Right ventricle myocardium inferior (tissue), 1 donor: ENCODE data around the gene DDTL. TPM values are rescaled to one million over a fixed set of nuclear protein-coding genes. Genes with fewer than 3 reads are reported as not detected.
"Not testable (repeated sequence)": the region's sequence is repeated elsewhere in the genome, so short reads cannot be mapped to it uniquely, and the experiment has no call there.

Experiments
- ATAC-seq: fragments of 200-7000 bp; cut with Tn5 transposase; one replicate; pipeline ENCODE4 v1.9.1; 2020; ENCODE audit warnings: mild to moderate bottlenecking, moderate library complexity
- DNase-seq: peaks from one replicate; pipeline ENCODE4 v3.0.0; 2021; ENCODE audit errors: missing footprints
- intact Hi-C: fragments of 100-400 bp; cut with DNase I; formaldehyde crosslinking; loops from one replicate; pipeline ENCODE4 v1.11.0; 2022
- total RNA-seq: library from RNA; stranded (reverse); fragmentation: NEBNext Ultra II Directional; extraction: Animal tissue kit (Norgen Biotek cat#: 25700); gene quantifications from one replicate; pipeline ENCODE4 v1.2.1, GENCODE V29; 2021
- donor health status: DM: no; HTN: yes; CAD: no; lungs with severe emphysema.

The DDTL gene
- total RNA-seq, 1 donor from 2014 or later, result 1.5 TPM

DNA sequence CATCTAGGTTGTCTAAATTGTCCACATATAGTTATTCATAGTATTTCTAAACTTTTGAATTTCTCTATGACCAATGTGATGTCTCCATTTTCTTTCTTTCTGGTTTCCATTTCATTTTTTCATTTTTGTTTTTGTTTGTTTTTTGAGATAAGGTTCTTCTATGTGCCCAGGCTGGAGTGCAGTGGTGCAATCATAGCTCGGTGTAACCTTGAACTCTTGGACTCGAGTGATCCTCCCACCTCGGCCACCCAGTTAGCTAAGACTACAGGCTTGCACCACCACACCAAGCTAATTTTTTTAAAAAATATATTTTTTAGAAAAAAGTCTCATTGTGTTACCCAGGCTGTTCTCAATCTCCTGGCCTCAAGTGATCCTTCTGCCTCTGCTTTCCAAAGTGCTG is 30.4 kb downstream of the DDTL start:
- intact Hi-C loops, result no loop called here
- DNase-seq, result no peak
- ATAC-seq, result no peak

DNA sequence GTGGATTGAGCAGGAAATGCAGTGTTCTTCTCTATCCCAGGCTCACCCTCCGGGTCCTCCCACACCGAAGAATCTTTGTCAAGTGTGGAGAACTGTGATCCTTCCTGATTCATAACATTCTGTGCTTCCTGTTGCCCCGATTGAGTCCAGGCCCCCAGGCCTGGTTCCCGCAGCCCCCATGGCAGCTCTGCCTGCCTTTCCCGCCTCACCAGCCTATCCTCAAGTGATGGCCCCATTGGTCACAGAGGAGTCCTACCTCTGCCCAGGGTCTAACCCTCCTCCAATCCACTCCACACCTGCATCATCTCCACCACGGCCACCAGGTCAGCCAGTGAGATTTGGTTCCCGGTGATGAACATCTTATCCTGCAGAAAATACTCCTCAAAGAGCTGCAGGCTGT is 33.1 kb downstream of the DDTL start:
- not testable (repeated sequence) for DNase-seq, ATAC-seq
- intact Hi-C loops, result loop anchor here (5.0 to 10.0 kb wide), 2 partner anchors 47 to 105 kb away; no protein-coding TSS in a partner anchor

- intact Hi-C loops, result loop anchor here (5.0 to 10.0 kb wide), 2 partner anchors 49 to 103 kb away; no protein-coding TSS in a partner anchor
- ATAC-seq (no peak), DNase-seq (no peak)
These were observed 34.6 kb downstream of the DDTL start for GRCh38 chr22:24001314-24001713.

DNA sequence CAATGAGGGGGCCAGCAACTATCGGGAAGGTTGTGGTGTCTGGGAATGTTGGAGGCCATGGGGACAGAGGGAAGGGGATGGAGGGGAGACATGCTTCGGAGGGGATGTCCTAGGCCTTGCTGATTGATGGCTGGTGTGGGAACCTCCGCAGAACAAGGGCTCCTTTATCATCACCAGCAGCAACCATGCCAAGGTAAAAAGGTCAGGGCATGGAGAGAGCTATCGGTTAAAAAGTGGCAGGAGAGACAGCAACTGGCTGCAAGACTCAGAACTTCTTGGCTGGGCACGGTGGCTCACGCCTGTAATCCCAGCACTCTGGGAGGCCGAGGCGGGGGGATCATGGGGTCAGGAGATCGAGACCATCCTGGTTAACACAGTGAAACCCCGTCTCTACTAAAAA is 35.6 kb downstream of the DDTL start:
- no peak for DNase-seq
- intact Hi-C loops, result loop anchor here (5.0 to 10.0 kb wide), 2 partner anchors 50 to 103 kb away; no protein-coding TSS in a partner anchor
- ATAC-seq, result peak; percentile 24

DNA sequence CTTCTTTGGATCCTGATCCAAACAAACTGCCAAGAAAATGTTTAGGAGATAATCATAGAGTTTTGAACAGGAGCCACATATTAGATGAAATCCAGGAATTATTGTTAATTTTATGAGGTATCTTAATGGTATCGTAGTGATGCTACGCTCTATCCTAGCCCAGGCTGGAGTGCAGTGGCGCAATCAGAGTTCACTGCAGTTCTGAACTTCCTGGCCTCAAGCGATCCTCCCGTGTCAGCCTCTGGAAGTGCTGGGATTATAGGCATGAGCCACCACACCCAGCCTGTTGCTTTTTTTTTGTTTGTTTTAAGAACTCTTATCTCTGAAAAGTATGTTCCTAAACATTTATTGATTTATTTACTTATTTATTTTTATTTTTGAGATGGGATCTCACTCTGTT is 36.2 kb downstream of the DDTL start:
- ATAC-seq (no peak), DNase-seq (no peak)
- intact Hi-C loops, result loop anchor here (5.0 to 10.0 kb wide), 2 partner anchors 51 to 102 kb away; no protein-coding TSS in a partner anchor

- ATAC-seq, result no peak
- intact Hi-C loops, result loop anchor here (5.0 to 10.0 kb wide), 2 partner anchors 52 to 101 kb away; no protein-coding TSS in a partner anchor
- DNase-seq, result no peak
These were observed 37.2 kb downstream of the DDTL start for GRCh38 chr22:24003887-24004286.

DNA sequence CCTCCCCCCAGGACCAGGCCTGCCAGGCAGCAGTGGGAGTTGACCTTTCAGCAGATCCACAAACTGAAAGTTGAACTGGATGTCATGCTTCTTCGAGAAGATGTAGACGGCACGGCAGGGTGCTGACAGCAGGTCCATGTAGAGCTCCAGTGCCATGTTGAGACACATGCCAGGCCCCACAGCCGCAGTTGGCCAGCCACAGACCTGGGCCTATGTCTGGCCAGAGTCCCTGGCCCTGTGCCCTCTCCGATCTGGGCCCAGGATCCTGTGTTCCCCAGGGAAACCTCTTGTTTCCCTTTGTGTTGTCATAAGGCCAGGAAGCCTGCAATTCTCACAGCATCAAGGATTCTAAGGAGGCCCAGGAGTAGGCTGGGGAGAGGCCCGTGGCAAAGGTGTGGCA is 38.5 kb downstream of the DDTL start, which contains the start of gene GSTT4:
GSTT4 (minus strand) TSS at position 253 of the 400 bp plus-strand sequence; CDS start at position 156, 97 bp downstream.
- intact Hi-C loops, result loop anchor here (5.0 to 10.0 kb wide), 2 partner anchors 100 to 172 kb away; no protein-coding TSS in a partner anchor
- ATAC-seq (peak; percentile 92), DNase-seq (peak; percentile 90)

DNA sequence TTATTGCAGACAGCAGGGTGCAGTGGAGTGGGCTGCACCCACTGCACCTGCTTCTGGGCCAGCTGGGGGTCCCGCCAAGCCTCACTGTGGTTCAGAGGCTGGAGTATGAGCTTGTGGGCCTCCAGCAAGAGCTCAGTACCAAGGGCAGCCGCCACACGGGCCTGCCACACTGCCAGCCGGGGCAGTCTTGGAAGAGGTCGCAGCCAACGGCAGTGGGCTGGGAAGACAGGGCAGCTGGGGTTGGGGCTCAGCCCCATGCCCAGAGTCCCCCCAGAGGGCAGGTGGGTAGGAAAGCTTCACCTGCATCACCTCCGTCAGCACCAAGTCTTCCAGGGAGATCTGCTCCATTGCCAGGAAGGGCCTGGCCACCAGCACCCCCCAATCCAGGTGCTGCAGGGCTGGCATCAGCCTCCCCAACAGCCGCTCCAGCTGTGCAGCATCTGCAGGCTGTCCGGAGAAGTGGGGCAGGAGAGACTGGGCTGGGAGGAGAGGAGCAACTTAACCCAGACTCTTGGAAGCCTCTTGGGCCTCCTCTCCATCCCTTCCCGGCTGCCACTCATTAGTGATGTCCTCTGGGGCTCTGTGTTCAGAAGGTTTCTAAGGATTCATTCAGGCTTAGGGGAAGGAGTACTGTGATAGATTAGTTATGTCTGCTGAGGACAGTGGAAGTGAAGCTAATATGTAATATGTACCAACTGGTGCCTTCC is 39.7 kb downstream of the DDTL start:
- intact Hi-C loops, result loop anchor here (5.0 to 10.0 kb wide), 2 partner anchors 98 to 171 kb away; no protein-coding TSS in a partner anchor
- no peak for ATAC-seq
- no peak for DNase-seq

DNA sequence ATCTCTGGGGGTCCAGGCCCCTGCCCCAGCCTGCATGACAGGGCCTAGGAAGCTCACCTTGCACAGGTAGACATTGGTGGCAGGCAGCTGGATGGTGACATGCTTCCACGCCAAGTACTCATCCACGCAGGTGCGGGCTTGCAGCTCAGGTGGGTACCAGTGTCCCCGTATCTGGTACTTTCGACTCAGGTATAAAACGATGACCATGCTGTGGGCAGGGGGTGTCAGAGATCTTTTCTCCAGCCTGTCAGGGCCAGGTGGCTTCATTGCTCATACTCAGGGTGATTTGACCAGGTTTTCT is 40.2 kb downstream of the DDTL start:
- DNase-seq (no peak), ATAC-seq (no peak)
- intact Hi-C loops, result loop anchor here (5.0 to 10.0 kb wide), 2 partner anchors 98 to 170 kb away; no protein-coding TSS in a partner anchor

DNA sequence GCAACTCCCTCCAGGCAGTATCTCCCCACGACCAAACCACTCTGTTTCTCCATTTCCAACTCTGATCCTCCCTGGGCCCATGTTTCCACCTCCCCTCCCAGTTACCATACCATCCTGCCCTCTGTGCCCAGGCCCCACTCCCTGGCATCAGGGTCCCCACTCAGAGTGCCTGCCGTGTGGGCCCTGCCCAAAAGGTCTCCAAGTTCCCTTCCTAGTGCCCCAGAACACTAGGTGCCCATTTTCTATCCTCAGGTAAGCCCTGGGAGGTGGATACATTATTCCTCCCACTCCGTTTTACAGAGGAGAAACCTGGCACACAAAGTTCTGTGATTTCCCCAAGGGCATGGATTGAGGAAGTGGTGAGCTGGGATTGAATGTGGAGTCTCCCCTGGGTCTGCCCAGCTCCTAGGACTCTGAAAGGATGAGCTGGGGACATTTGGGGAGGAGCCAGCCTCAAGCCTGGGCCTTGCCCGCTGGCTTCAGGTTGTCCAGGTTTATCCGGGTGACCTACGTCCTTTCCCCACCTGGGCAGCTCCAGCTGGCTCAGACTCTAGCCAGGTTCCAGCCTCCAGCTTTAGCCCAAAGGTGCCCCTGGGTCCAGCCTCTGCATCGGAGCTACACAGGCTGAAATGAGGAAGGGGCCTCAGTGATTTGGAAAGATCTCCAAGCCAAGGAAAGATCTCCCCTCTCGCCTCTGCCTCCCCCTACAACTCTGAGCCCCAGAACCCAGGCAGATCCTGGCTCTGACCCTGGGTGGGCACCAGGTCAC is 40.7 kb downstream of the DDTL start:
- intact Hi-C loops, result loop anchor here (5.0 to 10.0 kb wide), 2 partner anchors 97 to 170 kb away; no protein-coding TSS in a partner anchor
- ATAC-seq, result no peak
- no peak for DNase-seq

DNA sequence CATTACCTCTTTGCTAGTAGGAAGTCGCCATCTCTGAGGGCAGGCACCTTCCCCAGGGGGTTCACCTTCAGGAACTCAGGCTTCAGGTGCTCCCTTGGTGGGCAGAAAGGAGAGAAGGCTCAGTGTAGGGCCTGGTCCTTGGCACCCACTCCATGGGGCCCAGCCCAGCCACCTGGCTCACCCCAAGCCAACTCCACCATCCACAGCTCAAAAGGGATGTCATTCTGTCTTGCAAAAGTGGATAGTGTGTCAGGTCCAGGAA is 41.3 kb downstream of the DDTL start:
- DNase-seq (no peak), ATAC-seq (no peak)
- intact Hi-C loops, result loop anchor here (5.0 to 10.0 kb wide), 2 partner anchors 97 to 169 kb away; no protein-coding TSS in a partner anchor

- DNase-seq (no peak), ATAC-seq (no peak)
- intact Hi-C loops, result loop anchor here (5.0 to 10.0 kb wide), 2 partner anchors 96 to 169 kb away; no protein-coding TSS in a partner anchor
These were observed 41.9 kb downstream of the DDTL start for GRCh38 chr22:24008381-24009226.

DNA sequence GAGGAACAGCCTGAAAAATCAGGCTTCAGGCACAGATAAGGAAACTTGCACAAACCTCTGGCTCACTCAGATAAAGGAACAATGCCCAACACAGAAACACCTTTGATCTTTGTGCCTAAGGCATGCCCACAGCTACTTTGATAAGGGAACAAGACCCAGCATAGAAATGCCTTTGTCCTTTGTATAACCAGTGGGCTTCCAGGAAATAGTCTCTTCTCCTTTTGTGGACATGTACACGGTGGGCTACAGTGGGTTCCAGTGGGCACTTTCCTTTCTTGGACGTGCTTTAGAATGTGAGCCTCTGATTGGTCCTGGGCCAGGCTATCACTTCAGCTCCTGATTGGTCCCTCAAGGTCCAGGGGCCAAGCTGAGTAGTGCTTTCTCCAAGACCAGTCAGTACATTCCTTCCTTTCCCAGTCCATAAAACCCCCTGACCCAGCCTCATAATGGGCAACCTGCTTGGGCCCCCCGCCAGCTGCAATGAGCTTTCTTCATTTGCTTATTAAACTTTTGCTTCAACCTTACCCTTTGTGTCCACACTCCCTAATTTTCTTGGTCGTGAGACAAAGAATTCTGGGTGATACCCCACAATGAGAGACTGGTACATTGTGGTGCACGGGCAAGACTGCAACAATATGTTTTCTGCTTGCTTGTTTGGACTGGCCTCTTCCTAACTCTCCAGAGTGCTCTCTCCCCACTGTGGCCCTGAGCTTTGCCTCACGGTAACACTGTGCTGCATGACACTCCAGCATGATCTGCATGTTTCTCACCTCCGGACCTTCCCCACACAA is 42.7 kb downstream of the DDTL start:
- DNase-seq (no peak), ATAC-seq (no peak)
- intact Hi-C loops, result loop anchor here (5.0 to 10.0 kb wide), 2 partner anchors 95 to 168 kb away; no protein-coding TSS in a partner anchor

DNA sequence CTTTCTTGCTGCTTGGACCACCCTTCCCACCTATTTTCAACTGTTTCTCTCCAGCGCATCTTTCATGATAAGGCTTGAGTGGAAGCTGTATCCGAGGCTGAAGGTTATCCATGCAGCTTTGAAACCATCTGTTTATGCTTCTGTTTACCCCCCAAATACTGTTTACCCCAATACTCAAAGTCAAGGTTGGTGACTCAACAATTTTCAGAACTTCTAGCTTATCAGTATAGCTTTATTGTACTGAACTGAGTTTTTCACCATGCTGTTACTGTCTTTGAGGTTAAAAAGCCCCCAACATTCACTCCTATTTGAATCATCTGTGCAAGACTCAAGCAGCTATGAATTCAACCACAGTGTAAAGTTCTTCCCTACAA is 43.3 kb downstream of the DDTL start:
- no peak for ATAC-seq
- intact Hi-C loops, result no loop called here
- DNase-seq, result no peak

DNA sequence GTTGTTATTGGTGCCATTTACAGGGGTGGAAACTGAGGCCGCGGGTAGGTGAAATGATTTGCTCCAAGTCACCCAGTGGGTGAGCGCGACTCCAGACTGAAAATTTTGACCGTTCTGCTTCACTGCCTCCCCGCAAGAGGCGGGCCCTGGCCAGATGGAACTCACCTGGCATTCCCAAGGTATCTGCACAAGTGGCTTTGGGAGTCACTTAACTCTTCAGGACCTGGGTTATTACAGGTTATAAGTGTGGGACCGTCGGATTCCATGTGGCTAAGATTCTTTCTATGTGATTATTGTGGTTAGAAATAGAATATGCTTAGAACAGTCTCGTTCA is 45.0 kb downstream of the DDTL start:
- intact Hi-C loops, result no loop called here
- ATAC-seq (no peak), DNase-seq (no peak)

GRCh38 chr22:24016156-24016555 is 49.5 kb downstream of the DDTL start:
- no peak for ATAC-seq
- intact Hi-C loops, result no loop called here

GRCh38 chr22:24021304-24021703 is 54.6 kb downstream of the DDTL start:
- intact Hi-C loops, result no loop called here
- ATAC-seq, result no peak
- DNase-seq, result no peak

More at GRCh38 chr22:24016156-24016555, 49.5 kb downstream of the DDTL start:
- no peak for DNase-seq
